T-helper 2 cell (primary cell): ENCODE measurements around the gene TMEM222.
"Not testable (repeated sequence)": the region's sequence is repeated elsewhere in the genome, so short reads cannot be mapped to it uniquely, and the experiment has no call there.

Source experiments
- DNase-seq, 5 experiments: peaks; one replicate each; pipeline versions ENCODE4 v3.0.0 to v3.0.0-alpha.2; 2012 to 2022

Gene TMEM222

DNA sequence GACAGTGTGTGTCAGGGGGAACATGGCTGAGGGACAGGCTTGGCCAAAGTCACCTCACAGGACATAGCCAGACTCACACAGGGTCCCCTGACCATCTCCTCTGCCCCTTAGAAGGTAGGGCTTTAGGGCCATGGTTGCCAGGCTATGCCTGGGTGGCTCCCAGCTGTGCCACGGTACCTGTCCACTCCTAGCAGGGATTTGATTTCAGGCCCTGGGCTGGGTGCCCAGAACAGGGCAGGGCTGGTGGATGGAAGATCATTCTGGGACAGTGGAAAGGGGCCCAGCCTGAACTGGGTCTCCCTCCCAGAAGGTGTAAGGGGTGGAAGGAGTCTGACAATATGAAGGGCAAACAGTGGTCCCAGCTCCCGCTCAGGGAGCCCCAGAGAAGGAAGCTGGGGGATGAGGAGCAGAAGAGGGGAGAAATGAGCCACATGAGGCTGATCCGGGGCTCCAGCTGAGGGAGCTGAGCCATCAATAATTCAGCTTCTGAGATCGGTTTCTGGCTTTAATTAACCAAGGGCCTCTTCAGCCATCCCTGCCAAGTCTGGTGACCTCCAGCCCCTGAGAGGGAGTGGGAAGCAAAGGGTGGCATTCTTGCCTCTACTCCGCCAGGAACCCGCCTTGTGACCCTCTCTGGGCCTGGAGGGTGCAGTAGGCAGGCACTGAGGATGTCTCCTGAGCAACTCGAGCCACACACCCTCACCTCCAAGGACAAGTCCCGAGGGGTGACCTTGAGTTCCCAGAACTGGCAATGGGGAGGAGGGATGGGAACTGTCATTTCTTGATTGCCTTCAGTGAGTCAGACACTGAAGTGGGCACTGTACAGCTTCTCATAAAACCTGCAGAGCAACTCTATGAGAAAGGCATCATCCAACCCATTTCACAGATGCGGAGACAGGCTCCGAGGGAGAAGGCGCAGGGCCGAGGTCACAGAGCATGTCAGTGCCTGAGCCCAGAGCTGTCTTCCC, 59.1 kb downstream of the TMEM222 start:
- no peak for DNase-seq

DNA sequence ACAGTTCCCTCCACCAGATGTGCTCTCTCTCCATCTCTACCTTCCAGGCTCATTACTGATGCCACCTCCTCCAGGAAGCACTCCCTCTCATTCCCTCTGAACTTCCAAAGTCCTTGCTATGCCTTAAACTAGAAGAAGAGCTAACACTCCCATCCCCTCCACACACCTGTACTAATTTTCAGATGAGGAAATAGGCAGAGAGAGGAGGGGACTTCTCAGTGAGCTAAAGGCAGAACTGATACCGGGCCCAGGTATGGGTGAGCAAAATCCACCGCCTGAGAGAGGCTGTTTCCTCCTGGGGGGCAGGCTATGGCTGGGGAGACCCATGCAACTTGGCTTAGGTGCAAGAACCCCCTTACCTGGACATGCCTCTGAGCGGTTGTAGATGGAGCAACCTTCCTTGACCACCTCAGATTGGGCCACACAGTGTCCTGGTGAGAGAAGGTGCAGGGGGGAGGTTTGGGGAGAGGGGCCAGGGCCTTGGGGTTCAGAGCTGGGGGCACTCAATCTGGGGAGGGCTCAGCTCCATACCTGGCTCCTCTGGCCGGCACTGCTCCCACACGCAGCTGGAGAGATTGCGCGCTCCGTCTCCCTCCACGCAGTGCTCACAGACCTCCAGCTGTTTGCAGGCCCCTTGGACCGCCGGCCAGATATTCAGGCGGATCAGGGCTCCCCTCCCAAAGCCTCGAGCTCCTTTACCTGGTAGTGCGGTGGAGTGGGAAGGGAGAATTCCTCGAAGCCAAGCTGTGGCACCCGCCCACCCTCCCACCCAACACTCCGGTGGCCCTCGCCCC, 60.2 kb downstream of the TMEM222 start:
- DNase-seq: no peak

DNA sequence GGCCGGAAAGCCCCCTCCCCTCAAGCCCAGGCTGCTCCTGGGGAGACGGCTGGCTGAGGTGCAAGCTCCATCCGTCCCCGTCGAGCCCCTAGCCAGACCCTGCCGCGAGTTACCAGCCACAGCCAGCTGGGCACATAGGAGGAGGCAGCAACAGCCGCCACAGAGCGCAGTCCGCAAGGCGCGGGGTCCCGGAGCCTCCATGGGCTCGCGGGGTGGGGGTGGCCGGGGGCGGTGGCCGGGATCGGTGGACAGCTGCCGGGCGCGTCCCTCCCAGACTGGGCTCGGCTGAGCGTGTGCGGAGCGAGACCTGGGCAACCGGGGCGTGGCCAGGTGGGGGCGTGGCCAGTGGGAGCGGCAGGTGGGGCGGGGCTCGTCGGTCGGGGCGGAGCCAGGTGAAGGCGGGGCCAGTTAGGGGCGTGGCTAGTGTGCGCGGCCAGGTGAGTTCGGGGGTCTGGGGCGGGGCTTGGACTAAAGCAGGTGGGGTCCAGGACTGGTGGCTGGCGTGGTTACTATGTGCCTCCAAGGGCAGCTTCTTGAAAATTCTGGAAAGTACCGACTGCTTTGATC, 61.2 kb downstream of the TMEM222 start, which contains the start of gene CD164L2:
Gene CD164L2, minus strand, starts transcription at position 295 of the 567 bp plus-strand sequence. Its CDS starts 94 bp downstream, at position 201.
- DNase-seq: peak in 3 of 5 experiments; percentile 24 to 48 (median 38)

DNA sequence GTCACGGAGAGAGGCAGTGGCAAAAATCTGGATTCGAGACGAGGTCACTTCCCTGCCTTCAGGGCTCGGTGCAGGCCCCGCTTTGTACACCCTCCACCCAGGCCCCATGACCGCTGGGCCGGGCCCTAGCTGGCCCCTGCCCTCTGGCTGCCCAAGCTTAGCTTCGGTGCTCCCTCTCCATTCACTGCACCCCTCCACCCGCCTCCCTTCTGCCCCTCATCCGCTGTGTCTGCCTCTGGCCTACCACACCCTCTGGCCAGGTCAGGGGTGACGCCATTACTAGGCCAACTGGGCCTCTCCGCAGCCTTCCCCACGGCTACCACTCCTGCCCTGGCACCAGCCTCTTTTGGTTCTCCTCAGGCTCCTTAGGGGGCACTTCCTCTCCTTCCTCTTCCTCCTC, 61.7 kb downstream of the TMEM222 start:
- no peak for DNase-seq

DNA sequence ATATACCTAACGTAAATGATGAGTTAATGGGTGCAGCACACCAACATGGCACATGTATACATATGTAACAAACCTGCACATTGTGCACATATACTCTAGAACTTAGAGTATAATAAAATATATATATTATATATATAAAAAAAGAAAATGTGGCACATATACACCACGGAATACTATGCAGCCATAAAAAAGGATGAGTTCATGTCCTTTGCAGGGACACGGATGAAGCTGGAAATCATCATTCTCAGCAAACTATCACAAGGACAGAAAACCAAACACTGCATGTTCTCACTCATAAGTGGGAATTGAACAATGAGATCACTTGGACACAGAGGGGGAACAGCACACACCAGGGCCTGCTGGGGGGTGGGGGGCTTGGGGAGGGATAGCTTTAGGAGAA, 62.8 kb downstream of the TMEM222 start:
- DNase-seq: not testable (repeated sequence)
